ENCODE data around the gene NAT14. TPM values are rescaled to one million over a fixed set of nuclear protein-coding genes. Genes with fewer than 3 reads are reported as not detected.
A peak's percentile ranks its signal among the peaks of the same experiment; 100 is the strongest.

NAT14 gene
- total RNA-seq, 1 donor = 8.3 TPM

DNA sequence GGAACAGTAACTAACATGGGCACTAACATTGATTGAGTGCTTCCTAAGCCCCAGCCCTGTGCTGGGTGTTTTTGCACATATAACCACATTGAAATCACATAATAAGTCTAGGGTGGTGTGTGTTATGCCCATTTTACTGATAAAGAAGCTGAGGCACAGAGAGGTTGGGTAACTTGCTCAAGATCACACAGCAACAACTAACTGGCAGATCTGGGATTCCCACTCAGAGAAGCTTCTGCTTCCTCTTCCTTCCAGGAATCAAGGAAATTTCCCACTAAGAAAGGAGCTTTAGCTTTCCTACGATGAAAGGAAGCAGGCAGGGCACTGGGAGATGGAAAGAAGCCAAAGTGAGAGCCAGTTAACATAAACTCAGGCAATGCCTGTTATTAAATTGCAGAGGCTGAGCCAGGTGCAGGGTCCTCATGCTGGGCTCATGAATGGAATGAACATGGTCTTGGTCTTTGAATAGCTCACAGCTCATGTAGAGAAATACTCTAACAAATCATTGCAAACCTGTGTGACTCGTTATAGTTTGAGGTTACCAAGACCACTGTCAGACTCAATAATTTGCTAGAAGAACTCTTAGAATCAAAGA lies 13.4 kb downstream of the NAT14 start:
- DNase-seq (ENCODE audit: low read depth) = no peak
- TF ChIP-seq CTCF (IDR thresholded peaks at IDR 0.05; ENCODE audit: insufficient read depth, low read length) = no peak
- H3K4me3 ChIP-seq (ENCODE audit: low read depth, low read length) = no peak overlapping the region

DNA sequence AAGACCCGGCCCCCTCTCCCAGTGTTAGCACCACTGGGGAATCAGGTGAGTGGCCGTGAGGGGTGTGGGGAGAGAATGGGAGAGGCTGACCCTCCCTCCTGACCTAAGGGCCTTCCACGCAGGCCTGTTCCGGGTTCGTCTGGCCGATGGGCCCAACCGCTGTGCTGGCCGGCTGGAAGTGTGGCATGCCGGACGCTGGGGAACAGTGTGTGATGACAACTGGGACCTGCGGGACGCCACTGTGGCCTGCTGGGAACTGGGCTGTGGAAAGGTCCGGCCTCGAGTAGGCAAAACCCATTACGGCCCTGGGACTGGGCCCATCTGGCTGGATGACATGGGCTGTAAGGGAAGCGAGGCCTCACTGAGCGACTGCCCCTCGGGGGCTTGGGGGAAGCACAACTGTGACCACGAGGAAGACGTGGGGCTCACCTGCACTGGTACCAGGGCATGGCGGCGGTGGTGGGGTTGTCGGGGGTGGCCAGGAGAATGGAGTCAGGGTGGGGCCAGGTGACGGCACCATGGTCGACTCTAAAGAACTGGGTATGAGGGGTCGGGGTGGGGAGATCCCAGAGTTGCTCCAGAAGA lies 15.5 kb downstream of the NAT14 start:
- TF ChIP-seq CTCF (IDR thresholded peaks at IDR 0.05; ENCODE audit: insufficient read depth, low read length) = no peak
- H3K4me3 ChIP-seq (ENCODE audit: low read depth, low read length) = no peak overlapping the region
- DNase-seq (ENCODE audit: low read depth) = no peak

DNA sequence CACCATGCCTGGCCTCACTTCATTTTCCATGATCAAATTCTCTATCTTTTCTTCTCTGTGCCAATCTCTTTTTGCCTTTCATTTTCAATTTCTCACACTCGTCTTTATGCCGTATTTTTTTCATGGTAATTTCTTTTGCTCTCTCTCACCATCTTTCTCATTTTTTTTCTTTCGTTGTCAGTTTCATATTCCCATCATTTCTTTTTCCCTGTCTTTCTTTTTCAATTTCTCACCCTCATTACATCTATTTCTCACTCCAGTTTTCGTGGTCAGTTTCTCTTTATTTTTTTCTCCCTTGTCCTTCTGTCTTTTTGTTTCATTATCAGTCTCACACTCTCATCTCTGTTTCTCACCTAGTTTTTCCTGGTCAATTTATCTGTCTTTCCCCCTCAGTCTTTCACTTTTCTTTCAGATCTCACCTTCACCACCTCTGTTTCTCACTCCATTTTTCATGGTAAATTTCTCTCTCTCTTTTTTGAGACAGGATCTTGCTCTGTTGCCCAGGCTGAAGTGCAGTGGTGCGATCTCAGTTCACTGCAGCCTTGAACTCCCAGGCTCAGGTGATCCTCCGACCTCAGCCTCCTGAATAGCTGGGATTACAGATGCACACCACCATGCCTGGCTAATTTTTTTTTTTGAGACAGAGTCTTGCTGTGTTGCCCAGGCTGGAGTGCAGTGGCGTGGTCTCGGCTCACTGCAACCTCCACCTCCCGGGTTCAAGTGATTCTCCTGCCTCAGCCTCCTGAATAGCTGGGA lies 17.4 kb downstream of the NAT14 start:
- TF ChIP-seq CTCF (IDR thresholded peaks at IDR 0.05; ENCODE audit: insufficient read depth, low read length) = no peak
- H3K4me3 ChIP-seq (ENCODE audit: low read depth, low read length) = no peak overlapping the region
- no peak for DNase-seq (ENCODE audit: low read depth)

- no peak overlapping the region for H3K4me3 ChIP-seq (ENCODE audit: low read depth, low read length)
Observed at GRCh38 chr19:55503157-55503501, 18.1 kb downstream of the NAT14 start.

GRCh38 chr19:55503502-55504251 lies 18.7 kb downstream of the NAT14 start:
- DNase-seq (ENCODE audit: low read depth) = peak; percentile 90
- H3K4me3 ChIP-seq (ENCODE audit: low read depth, low read length) = peak overlapping the region; percentile 67
- peak; percentile 98 for TF ChIP-seq CTCF (IDR thresholded peaks at IDR 0.05; ENCODE audit: insufficient read depth, low read length)

More at GRCh38 chr19:55503157-55503501, 18.1 kb downstream of the NAT14 start:
- no peak for TF ChIP-seq CTCF (IDR thresholded peaks at IDR 0.05; ENCODE audit: insufficient read depth, low read length)
- DNase-seq (ENCODE audit: low read depth) = no peak

DNA sequence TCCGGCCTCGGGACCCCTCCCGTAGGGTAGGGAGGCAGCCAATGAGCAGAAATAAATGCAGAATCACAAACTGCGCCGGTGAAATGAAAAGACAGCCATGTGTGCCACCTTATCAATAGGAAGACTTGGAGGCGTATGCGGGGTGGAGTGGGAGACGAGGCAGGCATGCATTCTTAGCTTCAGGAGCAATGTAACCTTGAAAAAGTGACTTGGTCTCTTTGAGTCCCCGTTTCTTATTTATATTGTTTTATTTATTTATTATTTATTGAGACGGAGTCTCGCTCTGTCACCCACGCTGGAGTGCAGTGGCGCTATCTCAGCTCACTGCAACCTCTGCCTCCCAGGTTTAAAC lies 19.2 kb downstream of the NAT14 start:
- TF ChIP-seq CTCF (IDR thresholded peaks at IDR 0.05; ENCODE audit: insufficient read depth, low read length) = no peak
- no peak for DNase-seq (ENCODE audit: low read depth)
- H3K4me3 ChIP-seq (ENCODE audit: low read depth, low read length) = no peak overlapping the region

All from fibroblast of the aortic adventitia (primary cell).